ENCODE data around the gene CYB561.

Gene CYB561

GRCh38 chr17:63447471-63448009 is 1.4 kb upstream of the CYB561 start:
- Histone ChIP-seq H4K20me1 (ENCODE audit: insufficient read depth, low read length) (no peaks in the 10 kb centered on the region), H3K27ac (ENCODE audit: low read length) (no peak overlapping the region), H3K4me2 (ENCODE audit: low read length) (no peak overlapping the region), H3K27me3 (ENCODE audit: low read depth, low read length) (no peaks in the 10 kb centered on the region), H3K9ac (ENCODE audit: low read length) (no peak overlapping the region), H3K4me1 (ENCODE audit: low read length) (peaks cover 9% of the 10 kb centered on the region), H3K36me3 (replicated peaks; ENCODE audit: low read depth, low read length) (no peaks in the 10 kb centered on the region), H3K4me3 (ENCODE audit: low read length) (no peak overlapping the region), H2AFZ (ENCODE audit: low read depth, low read length) (no peak overlapping the region), H3K9me3 (ENCODE audit: insufficient read depth, low read length) (no peaks in the 10 kb centered on the region), H3K79me2 (ENCODE audit: low read length) (no peaks in the 10 kb centered on the region)
- TF ChIP-seq CTCF (IDR thresholded peaks at IDR 0.05; ENCODE audit: low read depth, low read length) (no peak), EZH2phosphoT487 (IDR thresholded peaks at IDR 0.05; ENCODE audit: low read depth) (no peak)

GRCh38 chr17:63446753-63447470 is 806 bp upstream of the CYB561 start:
- Histone ChIP-seq H3K4me2 (ENCODE audit: low read length) (peak overlapping the region; percentile 97), H2AFZ (ENCODE audit: low read depth, low read length) (0 out of 2 replicates have a peak overlapping the region, but pooled peaks have one; percentile 84), H3K9me3 (ENCODE audit: insufficient read depth, low read length) (no peaks in the 10 kb centered on the region), H3K27ac (ENCODE audit: low read length) (peak overlapping the region; percentile 49), H3K36me3 (replicated peaks; ENCODE audit: low read depth, low read length) (no peaks in the 10 kb centered on the region), H3K4me1 (ENCODE audit: low read length) (peaks cover 9% of the 10 kb centered on the region), H4K20me1 (ENCODE audit: insufficient read depth, low read length) (no peaks in the 10 kb centered on the region), H3K9ac (ENCODE audit: low read length) (peak overlapping the region; percentile 79; the same call in 1 of the 2 replicates), H3K4me3 (ENCODE audit: low read length) (peak overlapping the region; percentile 96), H3K79me2 (ENCODE audit: low read length) (no peaks in the 10 kb centered on the region), H3K27me3 (ENCODE audit: low read depth, low read length) (no peaks in the 10 kb centered on the region)
- no peak for TF ChIP-seq CTCF (IDR thresholded peaks at IDR 0.05; ENCODE audit: low read depth, low read length)
- no peak for TF ChIP-seq EZH2phosphoT487 (IDR thresholded peaks at IDR 0.05; ENCODE audit: low read depth)

- Histone ChIP-seq H3K27ac (ENCODE audit: low read length) (peak overlapping the region; percentile 29; the same call in 1 of the 2 replicates), H3K36me3 (replicated peaks; ENCODE audit: low read depth, low read length) (no peaks in the 10 kb centered on the region), H3K9me3 (ENCODE audit: insufficient read depth, low read length) (no peaks in the 10 kb centered on the region), H3K4me2 (ENCODE audit: low read length) (peak overlapping the region; percentile 97), H2AFZ (ENCODE audit: low read depth, low read length) (peak overlapping the region; percentile 96), H3K27me3 (ENCODE audit: low read depth, low read length) (no peaks in the 10 kb centered on the region), H3K4me3 (ENCODE audit: low read length) (peak overlapping the region; percentile 96), H3K9ac (ENCODE audit: low read length) (peak overlapping the region; percentile 79), H4K20me1 (ENCODE audit: insufficient read depth, low read length) (no peaks in the 10 kb centered on the region), H3K79me2 (ENCODE audit: low read length) (no peaks in the 10 kb centered on the region), H3K4me1 (ENCODE audit: low read length) (peaks cover 9% of the 10 kb centered on the region)
- TF ChIP-seq EZH2phosphoT487 (IDR thresholded peaks at IDR 0.05; ENCODE audit: low read depth) (no peak), CTCF (IDR thresholded peaks at IDR 0.05; ENCODE audit: low read depth, low read length) (no peak)
These were observed 544 bp downstream of the CYB561 start for GRCh38 chr17:63445571-63445953.

GRCh38 chr17:63445065-63445464 is 1.0 kb downstream of the CYB561 start:
- Histone ChIP-seq H3K79me2 (ENCODE audit: low read length) (no peaks in the 10 kb centered on the region), H3K27ac (ENCODE audit: low read length) (no peak overlapping the region), H3K4me1 (ENCODE audit: low read length) (peaks cover 9% of the 10 kb centered on the region), H3K27me3 (ENCODE audit: low read depth, low read length) (no peaks in the 10 kb centered on the region), H3K4me3 (ENCODE audit: low read length) (peak overlapping the region; percentile 96), H2AFZ (ENCODE audit: low read depth, low read length) (no peak overlapping the region), H3K9ac (ENCODE audit: low read length) (peak overlapping the region; percentile 79; the same call in 1 of the 2 replicates), H3K36me3 (replicated peaks; ENCODE audit: low read depth, low read length) (no peaks in the 10 kb centered on the region), H3K4me2 (ENCODE audit: low read length) (peak overlapping the region; percentile 97), H4K20me1 (ENCODE audit: insufficient read depth, low read length) (no peaks in the 10 kb centered on the region), H3K9me3 (ENCODE audit: insufficient read depth, low read length) (no peaks in the 10 kb centered on the region)
- TF ChIP-seq EZH2phosphoT487 (IDR thresholded peaks at IDR 0.05; ENCODE audit: low read depth) (no peak), CTCF (IDR thresholded peaks at IDR 0.05; ENCODE audit: low read depth, low read length) (no peak)

All from OCI-LY3 (cell line).